ENCODE data around the gene HDAC8. TPM values are rescaled to one million over a fixed set of nuclear protein-coding genes. Genes with fewer than 3 reads are reported as not detected.

The HDAC8 gene
- total RNA-seq, 1 donor from 2014 or later: 18.6 TPM

- intact Hi-C loops (cut with DNase I): loop anchor here (5.0 kb wide), 1 partner anchor 228 kb away; no protein-coding TSS in a partner anchor
- DNase-seq (ENCODE audit: missing footprints): no peak
- ATAC-seq: no peak
These were observed 263.2 kb downstream of the HDAC8 start for GRCh38 chrX:72309297-72310071.

GRCh38 chrX:72308566-72309296 is 263.9 kb downstream of the HDAC8 start:
- intact Hi-C loops (cut with DNase I): loop anchor here (5.0 kb wide), 1 partner anchor 229 kb away; no protein-coding TSS in a partner anchor
- ATAC-seq (peak; percentile 81), DNase-seq (ENCODE audit: missing footprints) (no peak)

- DNase-seq (ENCODE audit: missing footprints) (no peak), ATAC-seq (no peak)
- intact Hi-C loops (cut with DNase I): loop anchor here (5.0 kb wide), 1 partner anchor 229 kb away; no protein-coding TSS in a partner anchor
These were observed 264.5 kb downstream of the HDAC8 start for GRCh38 chrX:72308209-72308565.

- intact Hi-C loops (cut with DNase I): loop anchor here (5.0 kb wide), 1 partner anchor 230 kb away; no protein-coding TSS in a partner anchor
- ATAC-seq: no peak
- DNase-seq (ENCODE audit: missing footprints): no peak
These were observed 265.0 kb downstream of the HDAC8 start for GRCh38 chrX:72307646-72308051.

GRCh38 chrX:72306851-72307645 is 265.6 kb downstream of the HDAC8 start:
- intact Hi-C loops (cut with DNase I): loop anchor here (5.0 kb wide), 1 partner anchor 230 kb away; no protein-coding TSS in a partner anchor
- peak; percentile 75 for DNase-seq (ENCODE audit: missing footprints)

GRCh38 chrX:72306085-72306801 is 266.4 kb downstream of the HDAC8 start:
- ATAC-seq: no peak
- intact Hi-C loops (cut with DNase I): loop anchor here (5.0 kb wide), 1 partner anchor 231 kb away; no protein-coding TSS in a partner anchor
- DNase-seq (ENCODE audit: missing footprints): no peak

More at GRCh38 chrX:72306851-72307645, 265.6 kb downstream of the HDAC8 start:
- ATAC-seq: peak; percentile 74

GRCh38 chrX:72305286-72306084 is 267.2 kb downstream of the HDAC8 start, which contains the start of gene CITED1:
CITED1 (minus strand) TSS chrX:72305914; CDS start chrX:72302869, 3,045 bp downstream.
- ATAC-seq (no peak), DNase-seq (ENCODE audit: missing footprints) (no peak)
- intact Hi-C loops (cut with DNase I): loop anchor here (5.0 kb wide), 1 partner anchor 232 kb away; no protein-coding TSS in a partner anchor

GRCh38 chrX:72304877-72305276 is 267.8 kb downstream of the HDAC8 start:
- DNase-seq (ENCODE audit: missing footprints): no peak
- intact Hi-C loops (cut with DNase I): loop anchor here (5.0 kb wide), 1 partner anchor 232 kb away; no protein-coding TSS in a partner anchor
- no peak for ATAC-seq

- ATAC-seq: no peak
- intact Hi-C loops (cut with DNase I): no loop called here
- DNase-seq (ENCODE audit: missing footprints): no peak
These were observed 270.9 kb downstream of the HDAC8 start for GRCh38 chrX:72301781-72302180.

GRCh38 chrX:72299891-72300630 is 272.6 kb downstream of the HDAC8 start:
- intact Hi-C loops (cut with DNase I): no loop called here
- DNase-seq (ENCODE audit: missing footprints) (no peak), ATAC-seq (no peak)

GRCh38 chrX:72297953-72298730 is 274.5 kb downstream of the HDAC8 start:
- DNase-seq (ENCODE audit: missing footprints) (no peak), ATAC-seq (no peak)
- intact Hi-C loops (cut with DNase I): no loop called here

- DNase-seq (ENCODE audit: missing footprints): no peak
- intact Hi-C loops (cut with DNase I): no loop called here
- ATAC-seq: no peak
These were observed 275.7 kb downstream of the HDAC8 start for GRCh38 chrX:72296991-72297390.

- intact Hi-C loops (cut with DNase I): no loop called here
- no peak for ATAC-seq
- DNase-seq (ENCODE audit: missing footprints): no peak
These were observed 276.9 kb downstream of the HDAC8 start for GRCh38 chrX:72295745-72296144.

GRCh38 chrX:72294497-72294896 is 278.1 kb downstream of the HDAC8 start:
- DNase-seq (ENCODE audit: missing footprints) (no peak), ATAC-seq (no peak)
- intact Hi-C loops (cut with DNase I): no loop called here

- ATAC-seq: no peak
- intact Hi-C loops (cut with DNase I): no loop called here
- no peak for DNase-seq (ENCODE audit: missing footprints)
These were observed 290.3 kb downstream of the HDAC8 start for GRCh38 chrX:72282302-72282701.

GRCh38 chrX:72280321-72280845 is 292.3 kb downstream of the HDAC8 start:
- intact Hi-C loops (cut with DNase I): no loop called here

More at GRCh38 chrX:72280321-72280845, 292.3 kb downstream of the HDAC8 start:
- no peak for DNase-seq (ENCODE audit: missing footprints)
- ATAC-seq: no peak

Measured in Right ventricle myocardium inferior (tissue), 1 donor.